AG10803 (cell line): ENCODE measurements around the gene DCTPP1.
"Not testable (repeated sequence)": the region's sequence is repeated elsewhere in the genome, so short reads cannot be mapped to it uniquely, and the experiment has no call there.

Source experiments
- DNase-seq: peaks from one replicate; pipeline ENCODE4 v3.0.0; 2010; ENCODE audit warnings: low read depth
- H3K4me3 ChIP-seq: 2 replicates; pipeline ENCODE4 v1.5.1; 2011; ENCODE audit warnings: mild to moderate bottlenecking, low read length, control low read depth
- CTCF ChIP-seq: conservative IDR thresholded peaks from 2 replicates; pipeline ENCODE4 v1.5.1; 2011; ENCODE audit warnings: mild to moderate bottlenecking, low read length, control low read depth, inconsistent platforms

The DCTPP1 gene

DNA sequence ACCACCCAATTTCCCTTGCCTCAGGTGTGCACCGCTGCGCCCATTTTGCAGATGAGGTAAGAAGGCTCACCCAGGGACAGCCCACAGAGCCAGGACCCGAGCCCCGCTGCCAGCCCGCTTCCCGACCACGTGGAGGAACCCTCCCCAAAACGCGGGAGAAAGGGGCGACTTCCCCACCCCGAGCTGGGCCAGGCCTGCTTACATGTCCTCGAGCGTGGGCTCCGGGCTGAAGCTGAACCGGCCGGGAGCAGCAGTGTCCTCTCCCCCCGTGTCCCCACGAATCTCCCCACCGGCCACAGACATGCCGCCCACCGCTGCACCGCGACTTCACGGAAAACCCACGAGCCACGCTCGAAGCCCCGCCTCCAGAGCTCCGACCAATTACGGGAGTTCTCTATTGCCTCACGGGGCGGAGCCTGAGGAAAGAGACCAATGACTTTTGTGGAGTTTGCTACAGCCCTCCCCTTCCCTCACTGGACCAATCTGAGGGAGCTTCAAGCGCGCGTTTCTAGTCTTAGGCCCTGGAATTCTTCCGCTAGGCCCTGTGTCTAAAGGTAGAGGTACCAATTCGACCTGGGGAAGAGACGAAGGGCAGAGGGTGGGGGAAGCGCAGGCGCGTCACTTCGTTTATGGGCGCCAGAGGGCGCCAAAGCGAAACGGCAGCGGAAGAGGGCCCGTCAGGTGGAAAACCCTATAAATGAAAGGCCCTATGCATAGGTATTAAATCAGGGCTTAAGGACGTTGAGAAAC is at the start of gene DCTPP1:
Gene DCTPP1, minus strand, starts transcription at position 353 of the 750 bp plus-strand sequence. Its CDS starts 50 bp downstream, at position 303.
- peak within 1 kb of the TSS; percentile 89 for H3K4me3 ChIP-seq
- DNase-seq = peak; percentile 96
- peak; percentile 63 for TF ChIP-seq CTCF

DNA sequence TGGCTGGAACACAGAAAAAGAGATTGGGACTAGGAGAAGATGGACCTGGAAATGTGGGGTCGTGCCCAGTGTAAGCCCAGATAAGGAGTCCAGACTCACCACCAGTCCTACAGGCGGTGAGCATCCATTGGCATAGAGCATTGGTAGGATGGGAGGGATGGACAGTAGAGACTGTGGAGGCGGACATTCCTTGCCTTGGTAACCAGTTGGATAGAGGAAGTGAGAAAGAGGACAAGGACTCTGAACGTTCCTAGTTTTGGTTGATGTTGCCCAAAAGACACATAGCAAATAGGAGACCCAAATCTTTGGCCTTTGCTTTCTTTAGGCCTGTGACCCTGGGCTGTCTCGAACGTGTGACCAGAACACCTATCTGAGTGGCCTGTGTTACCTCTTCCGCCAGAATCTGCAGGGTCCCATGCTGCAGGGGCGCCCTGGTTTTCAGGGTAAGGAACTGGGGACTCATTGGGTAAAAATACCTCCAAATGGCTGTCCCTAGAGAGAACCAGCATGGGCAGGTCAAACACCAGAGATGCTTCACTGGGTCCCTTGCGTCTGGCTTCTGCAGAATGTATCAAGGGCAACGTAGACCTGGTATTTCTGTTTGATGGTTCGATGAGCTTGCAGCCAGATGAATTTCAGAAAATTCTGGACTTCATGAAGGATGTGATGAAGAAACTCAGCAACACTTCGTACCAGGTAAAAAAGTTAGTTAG is 49.1 kb upstream of the DCTPP1 start:
- no peak for DNase-seq
- no peak for TF ChIP-seq CTCF
- H3K4me3 ChIP-seq = no peak overlapping the region

DNA sequence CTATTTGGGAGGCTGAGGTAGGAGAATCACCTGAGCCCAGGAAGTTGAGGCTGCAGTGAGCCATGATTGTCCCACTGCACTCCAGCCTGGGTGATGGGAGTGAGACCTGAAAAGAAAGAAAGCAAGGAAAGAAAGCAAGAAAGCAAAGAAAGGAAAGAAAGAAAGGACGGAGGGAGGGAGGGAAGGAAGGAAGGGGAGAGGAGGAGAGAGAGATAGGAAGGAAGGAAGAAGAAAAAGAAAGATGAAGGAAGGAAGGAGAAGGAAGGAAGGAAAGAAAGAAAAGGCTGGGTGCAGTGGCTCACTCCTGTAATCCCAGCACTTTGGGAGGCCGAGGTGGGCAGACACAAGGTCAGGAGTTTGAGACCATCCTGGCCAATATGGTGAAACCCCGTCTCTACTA is 47.9 kb upstream of the DCTPP1 start:
- H3K4me3 ChIP-seq, DNase-seq: not testable (repeated sequence)

GRCh38 chr16:30476991-30477390 is 47.2 kb upstream of the DCTPP1 start:
- H3K4me3 ChIP-seq = no peak overlapping the region
- no peak for DNase-seq
- no peak for TF ChIP-seq CTCF

- no peak overlapping the region for H3K4me3 ChIP-seq
- DNase-seq = no peak
- no peak for TF ChIP-seq CTCF
Observed at GRCh38 chr16:30474684-30475083, 44.9 kb upstream of the DCTPP1 start.

GRCh38 chr16:30474074-30474452 is 44.2 kb upstream of the DCTPP1 start:
- DNase-seq = no peak
- no peak for TF ChIP-seq CTCF
- no peak overlapping the region for H3K4me3 ChIP-seq

GRCh38 chr16:30473231-30474073 is 43.6 kb upstream of the DCTPP1 start:
- no peak for DNase-seq
- H3K4me3 ChIP-seq = no peak overlapping the region
- TF ChIP-seq CTCF = no peak
